ENCODE measurements around the gene IGFALS. TPM values are rescaled to one million over a fixed set of nuclear protein-coding genes. Genes with fewer than 3 reads are reported as not detected.

Gene IGFALS
- polyA plus RNA-seq, 1 donor from 2014 or later, result 1.2 TPM

GRCh38 chr16:1831186-1832075 is 37.9 kb upstream of the IGFALS start:
- Histone ChIP-seq H3F3A (ENCODE audit: insufficient read depth, low read length, poor library complexity, severe bottlenecking) (no peaks in the 10 kb centered on the region), H3K27me3 (ENCODE audit: insufficient read depth, low read depth, low read length) (no peaks in the 10 kb centered on the region), H3K27ac (ENCODE audit: low read length) (no peak overlapping the region), H3K79me2 (replicated peaks; ENCODE audit: insufficient read depth, low read length) (peaks cover 23% of the 10 kb centered on the region), H3K9me2 (ENCODE audit: insufficient read depth, low read length) (no peaks in the 10 kb centered on the region), H3K9me3 (ENCODE audit: low read length) (no peaks in the 10 kb centered on the region), H3K4me2 (ENCODE audit: low read length) (no peak overlapping the region), H3K9ac (ENCODE audit: low read length) (no peak overlapping the region), H2AFZ (ENCODE audit: low read depth, low read length) (no peak overlapping the region), H4K20me1 (ENCODE audit: insufficient read depth) (no peaks in the 10 kb centered on the region), H3K36me3 (ENCODE audit: insufficient read depth, low read length) (no peaks in the 10 kb centered on the region), H3K4me3 (ENCODE audit: low read length) (no peak overlapping the region)
- no peak for TF ChIP-seq POLR2AphosphoS5 (IDR thresholded peaks at IDR 0.05)
- TF ChIP-seq RAD21 (conservative IDR thresholded peaks at IDR 0.05), result no peak
- no peak for TF ChIP-seq EP300 (conservative IDR thresholded peaks at IDR 0.05; ENCODE audit: poor library complexity, severe bottlenecking)
- no peak for TF ChIP-seq REST (IDR thresholded peaks at IDR 0.05; ENCODE audit: borderline replicate concordance)
- no peak for TF ChIP-seq EZH2 (IDR thresholded peaks at IDR 0.05; ENCODE audit: borderline replicate concordance, insufficient read depth, low read length, poor library complexity, severe bottlenecking)

GRCh38 chr16:1830213-1830612 is 36.7 kb upstream of the IGFALS start:
- no peaks in the 10 kb centered on the region for H3K9me3 ChIP-seq (ENCODE audit: low read length)
- no peaks in the 10 kb centered on the region for H3F3A ChIP-seq (ENCODE audit: insufficient read depth, low read length, poor library complexity, severe bottlenecking)
- H3K9me2 ChIP-seq (ENCODE audit: insufficient read depth, low read length), result no peaks in the 10 kb centered on the region
- no peak overlapping the region for H3K4me2 ChIP-seq (ENCODE audit: low read length)
- no peaks in the 10 kb centered on the region for H3K27me3 ChIP-seq (ENCODE audit: insufficient read depth, low read depth, low read length)
- no peak overlapping the region for H3K4me3 ChIP-seq (ENCODE audit: low read length)
- no peaks in the 10 kb centered on the region for H4K20me1 ChIP-seq (ENCODE audit: insufficient read depth)
- no peaks in the 10 kb centered on the region for H3K36me3 ChIP-seq (ENCODE audit: insufficient read depth, low read length)
- H3K27ac ChIP-seq (ENCODE audit: low read length), result no peak overlapping the region
- no peak for TF ChIP-seq EP300 (conservative IDR thresholded peaks at IDR 0.05; ENCODE audit: poor library complexity, severe bottlenecking)
- TF ChIP-seq MXI1 (conservative IDR thresholded peaks at IDR 0.05; ENCODE audit: poor library complexity, severe bottlenecking), result no peak
- no peak for TF ChIP-seq SMC3 (conservative IDR thresholded peaks at IDR 0.05; ENCODE audit: poor library complexity)
- no peak for TF ChIP-seq REST (IDR thresholded peaks at IDR 0.05; ENCODE audit: borderline replicate concordance)
- TF ChIP-seq RAD21 (conservative IDR thresholded peaks at IDR 0.05), result no peak
- TF ChIP-seq, protein P1, sequence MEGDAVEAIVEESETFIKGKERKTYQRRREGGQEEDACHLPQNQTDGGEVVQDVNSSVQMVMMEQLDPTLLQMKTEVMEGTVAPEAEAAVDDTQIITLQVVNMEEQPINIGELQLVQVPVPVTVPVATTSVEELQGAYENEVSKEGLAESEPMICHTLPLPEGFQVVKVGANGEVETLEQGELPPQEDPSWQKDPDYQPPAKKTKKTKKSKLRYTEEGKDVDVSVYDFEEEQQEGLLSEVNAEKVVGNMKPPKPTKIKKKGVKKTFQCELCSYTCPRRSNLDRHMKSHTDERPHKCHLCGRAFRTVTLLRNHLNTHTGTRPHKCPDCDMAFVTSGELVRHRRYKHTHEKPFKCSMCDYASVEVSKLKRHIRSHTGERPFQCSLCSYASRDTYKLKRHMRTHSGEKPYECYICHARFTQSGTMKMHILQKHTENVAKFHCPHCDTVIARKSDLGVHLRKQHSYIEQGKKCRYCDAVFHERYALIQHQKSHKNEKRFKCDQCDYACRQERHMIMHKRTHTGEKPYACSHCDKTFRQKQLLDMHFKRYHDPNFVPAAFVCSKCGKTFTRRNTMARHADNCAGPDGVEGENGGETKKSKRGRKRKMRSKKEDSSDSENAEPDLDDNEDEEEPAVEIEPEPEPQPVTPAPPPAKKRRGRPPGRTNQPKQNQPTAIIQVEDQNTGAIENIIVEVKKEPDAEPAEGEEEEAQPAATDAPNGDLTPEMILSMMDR (IDR thresholded peaks at IDR 0.05; ENCODE audit: poor library complexity, severe bottlenecking), result no peak
- no peak for TF ChIP-seq TAF1 (IDR thresholded peaks at IDR 0.05; ENCODE audit: low read depth)
- no peak for TF ChIP-seq POLR2AphosphoS5 (IDR thresholded peaks at IDR 0.05)
- no peak for TF ChIP-seq EZH2 (IDR thresholded peaks at IDR 0.05; ENCODE audit: borderline replicate concordance, insufficient read depth, low read length, poor library complexity, severe bottlenecking)
- H3K9ac ChIP-seq (ENCODE audit: low read length), result no peak overlapping the region
- no peak overlapping the region for H2AFZ ChIP-seq (ENCODE audit: low read depth, low read length)
- peaks cover 27% of the 10 kb centered on the region for H3K79me2 ChIP-seq (replicated peaks; ENCODE audit: insufficient read depth, low read length)

Data from neural cell (in vitro differentiated cells).